GM12864 (cell line): ENCODE measurements around the gene PRDX1.

Experiments used
- DNase-seq: peaks from one replicate; pipeline ENCODE4 v3.0.0-alpha.2; 2011; ENCODE audit warnings: low read depth
- H3K4me3 ChIP-seq: 2 replicates; pipeline ENCODE4 v1.5.1; 2011; ENCODE audit warnings: mild to moderate bottlenecking, low read depth, low read length, control low read depth
- CTCF ChIP-seq: IDR thresholded peaks from 2 replicates; pipeline ENCODE4 v1.5.1; 2011; ENCODE audit warnings: low read depth, mild to moderate bottlenecking, moderate library complexity, low read length, control low read depth, inconsistent platforms; ENCODE audit errors: missing control alignments

Gene PRDX1

GRCh38 chr1:45501505-45501859, 20.2 kb downstream of the PRDX1 start:
- DNase-seq = no peak
- H3K4me3 ChIP-seq = no peak overlapping the region

GRCh38 chr1:45499415-45499769, 22.3 kb downstream of the PRDX1 start:
- no peak for DNase-seq
- no peak for TF ChIP-seq CTCF
- H3K4me3 ChIP-seq = peak overlapping the region; percentile 66

More at GRCh38 chr1:45501505-45501859, 20.2 kb downstream of the PRDX1 start:
- no peak for TF ChIP-seq CTCF

GRCh38 chr1:45498279-45498678, 23.4 kb downstream of the PRDX1 start:
- no peak for DNase-seq
- TF ChIP-seq CTCF = no peak
- no peak overlapping the region for H3K4me3 ChIP-seq

- DNase-seq = no peak
- H3K4me3 ChIP-seq = no peak overlapping the region
- peak; percentile 60 for TF ChIP-seq CTCF
Measured at GRCh38 chr1:45493116-45493697, 28.5 kb downstream of the PRDX1 start.

- no peak for TF ChIP-seq CTCF
- DNase-seq = no peak
- H3K4me3 ChIP-seq = no peak overlapping the region
Measured at GRCh38 chr1:45492691-45493090, 29.0 kb downstream of the PRDX1 start.

- no peak for TF ChIP-seq CTCF
- no peak for DNase-seq
- peak overlapping the region; percentile 14; the same call in 1 of the 2 replicates for H3K4me3 ChIP-seq
Measured at GRCh38 chr1:45491487-45492260, 30.0 kb downstream of the PRDX1 start.
